ES-I3 (cell line): ENCODE data around the gene TRIM71.
"Not testable (repeated sequence)": the region's sequence is repeated elsewhere in the genome, so short reads cannot be mapped to it uniquely, and the experiment has no call there.

Experiments used
- H3K36me3 ChIP-seq: 2 replicates; pipeline ENCODE4 v1.6.1; 2013; ENCODE audit warnings: mild to moderate bottlenecking, low read length, control low read depth, moderate library complexity; ENCODE audit not compliant: insufficient read depth
- H3K4me1 ChIP-seq: 2 replicates; pipeline ENCODE4 v1.6.1; 2013; ENCODE audit warnings: mild to moderate bottlenecking, control low read depth, low read length; ENCODE audit not compliant: insufficient read depth
- H3K9ac ChIP-seq: 2 replicates; pipeline ENCODE4 v1.6.1; 2013; ENCODE audit warnings: low read depth, mild to moderate bottlenecking, low read length, moderate library complexity
- H3K9me3 ChIP-seq: 2 replicates; pipeline ENCODE4 v1.6.1; 2013; ENCODE audit warnings: mild to moderate bottlenecking, low read length, moderate library complexity; ENCODE audit not compliant: control insufficient read depth, insufficient read depth

TRIM71 gene

GRCh38 chr3:32842987-32843386 is 25.2 kb downstream of the TRIM71 start:
- Histone ChIP-seq H3K9me3 (no peaks in the 10 kb centered on the region), H3K9ac (peak overlapping the region; percentile 12; the same call in 1 of the 2 replicates), H3K4me1 (peaks cover 76% of the 10 kb centered on the region), H3K36me3 (no peaks in the 10 kb centered on the region)

GRCh38 chr3:32843510-32844321 is 25.9 kb downstream of the TRIM71 start:
- H3K9ac ChIP-seq = peak overlapping the region; percentile 12; the same call in 1 of the 2 replicates
- H3K36me3 ChIP-seq = peaks cover 1% of the 10 kb centered on the region; the same call in 1 of the 2 replicates
- peaks cover 77% of the 10 kb centered on the region for H3K4me1 ChIP-seq
- H3K9me3 ChIP-seq = no peaks in the 10 kb centered on the region

- H3K9me3 ChIP-seq = no peaks in the 10 kb centered on the region
- peaks cover 78% of the 10 kb centered on the region for H3K4me1 ChIP-seq
- H3K36me3 ChIP-seq = peaks cover 5% of the 10 kb centered on the region; the same call in 1 of the 2 replicates
- H3K9ac ChIP-seq = peak overlapping the region; percentile 12; the same call in 1 of the 2 replicates
Observed at GRCh38 chr3:32844322-32844654, 26.5 kb downstream of the TRIM71 start.

GRCh38 chr3:32844914-32845313 is 27.1 kb downstream of the TRIM71 start:
- Histone ChIP-seq H3K36me3 (peaks cover 5% of the 10 kb centered on the region; the same call in 1 of the 2 replicates), H3K9ac (no peak overlapping the region), H3K4me1 (peaks cover 79% of the 10 kb centered on the region), H3K9me3 (no peaks in the 10 kb centered on the region)

GRCh38 chr3:32845546-32845945 is 27.7 kb downstream of the TRIM71 start:
- not testable (repeated sequence) for H3K9me3 ChIP-seq, H3K36me3 ChIP-seq, H3K9ac ChIP-seq
- peaks cover 79% of the 10 kb centered on the region for H3K4me1 ChIP-seq

- peaks cover 80% of the 10 kb centered on the region for H3K4me1 ChIP-seq
- not testable (repeated sequence) for H3K36me3 ChIP-seq, H3K9ac ChIP-seq, H3K9me3 ChIP-seq
Observed at GRCh38 chr3:32847045-32847444, 29.2 kb downstream of the TRIM71 start.

- Histone ChIP-seq H3K4me1 (peaks cover 79% of the 10 kb centered on the region), H3K9me3 (no peaks in the 10 kb centered on the region), H3K36me3 (peaks cover 5% of the 10 kb centered on the region; the same call in 1 of the 2 replicates), H3K9ac (no peak overlapping the region; the same call in 1 of the 2 replicates)
Observed at GRCh38 chr3:32847528-32847927, 29.7 kb downstream of the TRIM71 start.

- Histone ChIP-seq H3K9ac (no peak overlapping the region), H3K36me3 (peaks cover 5% of the 10 kb centered on the region; the same call in 1 of the 2 replicates), H3K4me1 (peaks cover 72% of the 10 kb centered on the region), H3K9me3 (no peaks in the 10 kb centered on the region)
Observed at GRCh38 chr3:32848215-32848614, 30.4 kb downstream of the TRIM71 start.

- Histone ChIP-seq H3K36me3 (peaks cover 10% of the 10 kb centered on the region; the same call in 1 of the 2 replicates), H3K9me3 (no peaks in the 10 kb centered on the region), H3K9ac (no peak overlapping the region; the same call in 1 of the 2 replicates), H3K4me1 (peaks cover 77% of the 10 kb centered on the region)
Observed at GRCh38 chr3:32849046-32849445, 31.2 kb downstream of the TRIM71 start.

GRCh38 chr3:32850226-32850625 is 32.4 kb downstream of the TRIM71 start:
- Histone ChIP-seq H3K9me3 (no peaks in the 10 kb centered on the region), H3K36me3 (peaks cover 10% of the 10 kb centered on the region; the same call in 1 of the 2 replicates)

GRCh38 chr3:32850636-32851035 is 32.8 kb downstream of the TRIM71 start:
- H3K9ac ChIP-seq = no peak overlapping the region
- peaks cover 80% of the 10 kb centered on the region for H3K4me1 ChIP-seq
- peaks cover 10% of the 10 kb centered on the region; the same call in 1 of the 2 replicates for H3K36me3 ChIP-seq
- H3K9me3 ChIP-seq = no peaks in the 10 kb centered on the region

More at GRCh38 chr3:32850226-32850625, 32.4 kb downstream of the TRIM71 start:
- H3K9ac ChIP-seq = no peak overlapping the region
- H3K4me1 ChIP-seq = peaks cover 79% of the 10 kb centered on the region

GRCh38 chr3:32852146-32852545 is 34.3 kb downstream of the TRIM71 start:
- Histone ChIP-seq H3K4me1 (peaks cover 85% of the 10 kb centered on the region), H3K36me3 (peaks cover 10% of the 10 kb centered on the region; the same call in 1 of the 2 replicates), H3K9me3 (no peaks in the 10 kb centered on the region), H3K9ac (no peak overlapping the region)

- Histone ChIP-seq H3K36me3 (0 out of 2 replicates have a peak, but pooled peaks cover 4% of the 10 kb centered on the region), H3K9ac (no peak overlapping the region), H3K9me3 (no peaks in the 10 kb centered on the region), H3K4me1 (peaks cover 78% of the 10 kb centered on the region)
Observed at GRCh38 chr3:32855350-32855953, 37.7 kb downstream of the TRIM71 start.

- 0 out of 2 replicates have a peak, but pooled peaks cover 4% of the 10 kb centered on the region for H3K36me3 ChIP-seq
- no peaks in the 10 kb centered on the region for H3K9me3 ChIP-seq
- H3K9ac ChIP-seq = no peak overlapping the region
- H3K4me1 ChIP-seq = peaks cover 70% of the 10 kb centered on the region
Observed at GRCh38 chr3:32856355-32856889, 38.6 kb downstream of the TRIM71 start.
